Stomach smooth muscle (tissue), 2 donors: ENCODE results near the gene TNNI3.
"Not testable (repeated sequence)": the region's sequence is repeated elsewhere in the genome, so short reads cannot be mapped to it uniquely, and the experiment has no call there.

Experiments used
- H3K27ac ChIP-seq: one replicate; pipeline ENCODE4 v1.7.0; 2013; ENCODE audit warnings: mild to moderate bottlenecking, low read length, inconsistent platforms
- H3K27me3 ChIP-seq, 2 donors: one replicate each; pipeline ENCODE4 v1.7.0; 2013; ENCODE audit warnings: low read length in 2 of 2; ENCODE audit not compliant: insufficient read depth in 2 of 2, control insufficient read depth in 1 of 2
- H3K36me3 ChIP-seq, 2 donors: one replicate each; pipeline ENCODE4 v1.7.0; 2013; ENCODE audit warnings: low read length in 2 of 2; ENCODE audit not compliant: control insufficient read depth in 2 of 2, insufficient read depth in 2 of 2
- H3K4me1 ChIP-seq: one replicate; pipeline ENCODE4 v1.7.0; 2013; ENCODE audit warnings: low read length; ENCODE audit not compliant: control insufficient read depth, insufficient read depth
- H3K4me3 ChIP-seq, 2 donors: one replicate each; pipeline ENCODE4 v1.7.0; 2013; ENCODE audit warnings: low read length in 2 of 2
- H3K9ac ChIP-seq, 2 donors: one replicate each; pipeline ENCODE4 v1.7.0; 2013; ENCODE audit warnings: low read length in 2 of 2, mild to moderate bottlenecking in 1 of 2
- H3K9me3 ChIP-seq, 2 donors: one replicate each; pipeline ENCODE4 v1.7.0; 2013; ENCODE audit warnings: low read length in 2 of 2; ENCODE audit not compliant: control insufficient read depth in 2 of 2
- donor health status: healthy.
- donor health status: Pancreatic carcinoma.

TNNI3 gene

DNA sequence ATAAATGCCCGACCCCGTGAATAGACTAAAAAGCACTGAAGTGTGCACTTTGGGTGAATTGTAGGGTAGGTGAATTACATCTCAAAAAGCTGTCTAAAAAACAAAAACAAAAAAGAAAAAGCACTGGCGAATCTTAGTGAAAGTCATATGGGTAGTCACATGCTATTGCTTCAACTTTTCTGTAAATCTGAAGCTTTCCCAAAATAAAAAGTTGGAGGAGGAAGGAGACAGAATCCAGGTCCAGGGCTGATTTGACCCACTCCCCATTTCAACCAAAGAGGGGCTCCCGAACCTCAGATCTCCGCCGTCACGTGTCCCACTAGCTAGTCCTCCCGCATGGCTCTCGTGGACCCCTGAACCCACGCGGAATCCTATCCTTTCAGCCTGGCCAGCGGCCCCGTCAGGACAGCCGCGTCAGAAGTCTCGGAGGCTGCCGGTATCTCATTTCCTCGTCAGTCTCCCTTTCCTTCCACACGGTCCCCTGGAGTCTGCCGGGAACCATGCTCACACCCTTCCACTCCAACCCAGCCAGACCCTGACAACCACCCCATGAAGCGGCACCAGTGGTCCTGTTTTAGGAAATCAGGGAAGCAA, 46.2 kb downstream of the TNNI3 start:
- no peaks in the 10 kb centered on the region for H3K9me3 ChIP-seq
- peaks cover 69% of the 10 kb centered on the region for H3K4me1 ChIP-seq
- H3K9ac ChIP-seq: peak overlapping the region; percentile 54 to 60
- peak overlapping the region; percentile 98 for H3K27ac ChIP-seq
- H3K4me3 ChIP-seq: peak overlapping the region in 1 of 2 donors; percentile 59
- peaks cover 0 to 17% of the 10 kb centered on the region in 2 donors for H3K36me3 ChIP-seq
- H3K27me3 ChIP-seq: no peaks in the 10 kb centered on the region

DNA sequence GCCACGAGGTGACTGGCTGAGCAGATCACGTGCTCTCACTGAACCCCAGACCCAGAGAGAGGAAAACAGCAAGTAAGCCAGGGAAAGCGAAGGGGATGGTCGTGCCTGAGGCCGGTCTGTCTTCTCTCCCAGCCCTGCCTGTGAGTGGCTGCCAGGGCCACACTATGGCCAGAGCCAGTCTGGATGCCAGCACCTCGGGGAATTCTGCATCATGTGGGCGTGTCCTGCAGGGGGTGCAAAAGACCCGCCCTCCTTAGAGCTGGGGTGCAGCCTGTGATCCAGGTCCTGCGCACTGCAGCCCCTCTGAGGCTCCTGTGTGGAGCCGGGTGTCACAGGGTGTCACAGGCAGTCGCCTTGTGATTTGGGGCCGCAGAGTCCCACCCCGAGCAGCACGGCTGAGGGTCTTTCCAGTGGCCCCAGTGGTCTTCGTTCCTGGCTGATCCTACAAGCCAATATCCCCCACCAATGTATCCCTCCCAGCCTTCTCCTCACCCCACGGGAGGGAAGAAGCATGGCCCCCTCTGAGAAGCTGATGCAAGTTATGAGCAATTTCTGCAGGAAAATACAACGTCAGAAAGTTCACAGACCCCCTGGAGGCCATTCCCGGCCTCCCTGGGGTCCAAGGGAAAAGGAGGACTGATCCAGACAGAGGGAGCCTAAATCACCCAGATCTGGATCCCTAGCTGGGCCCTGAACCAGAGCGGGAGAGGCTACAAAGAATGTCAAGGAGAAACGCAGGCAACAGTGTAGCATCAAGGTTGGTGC, 47.8 kb downstream of the TNNI3 start:
- Histone ChIP-seq H3K36me3 (peaks cover 4 to 30% of the 10 kb centered on the region in 2 donors), H3K4me1 (peaks cover 53% of the 10 kb centered on the region), H3K9ac (no peak overlapping the region), H3K27me3 (no peaks in the 10 kb centered on the region), H3K27ac (peak overlapping the region; percentile 66), H3K4me3 (no peak overlapping the region), H3K9me3 (no peaks in the 10 kb centered on the region)

DNA sequence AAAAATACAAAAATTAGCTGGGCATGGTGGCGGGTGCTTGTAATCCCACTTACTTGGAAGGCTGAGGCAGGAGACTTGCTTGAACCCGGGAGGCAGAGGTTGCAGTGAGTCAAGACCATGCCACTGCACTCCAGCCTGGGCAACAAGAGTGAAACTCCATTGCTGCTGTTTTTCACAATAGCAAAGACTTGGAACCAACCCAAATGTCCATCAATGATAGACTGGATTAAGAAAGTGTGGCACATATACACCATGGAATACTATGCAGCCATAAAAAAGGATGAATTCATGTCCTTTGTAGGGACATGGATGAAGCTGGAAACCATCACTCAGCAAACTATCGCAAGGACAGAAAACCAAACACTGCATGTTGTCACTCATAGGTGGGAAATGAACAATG, 50.3 kb downstream of the TNNI3 start:
- not testable (repeated sequence) for H3K9ac ChIP-seq
- peaks cover 16 to 42% of the 10 kb centered on the region in 2 donors for H3K36me3 ChIP-seq

DNA sequence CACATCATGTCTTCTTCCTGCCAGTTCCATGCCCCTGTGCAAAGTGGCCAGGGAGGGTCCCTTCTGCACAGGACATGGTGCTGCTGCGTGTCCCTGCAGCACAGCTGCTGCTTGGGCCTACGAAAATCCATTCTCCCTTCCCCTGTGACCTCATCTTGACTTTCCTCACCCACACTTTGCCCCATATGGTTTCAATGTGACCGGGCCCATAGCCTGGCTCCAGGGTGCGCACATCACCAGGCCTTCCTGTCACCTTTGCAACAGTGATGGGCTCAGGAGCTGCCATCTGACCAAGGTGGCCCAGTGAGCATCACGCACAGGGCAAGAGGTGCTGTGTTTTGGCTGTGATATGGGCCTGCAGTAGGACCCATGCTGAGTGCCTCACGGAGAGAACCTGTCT, 50.9 kb downstream of the TNNI3 start:
- H3K4me1 ChIP-seq: peaks cover 22% of the 10 kb centered on the region
- H3K9me3 ChIP-seq: peaks cover 0 to 3% of the 10 kb centered on the region in 2 donors
- no peaks in the 10 kb centered on the region for H3K27me3 ChIP-seq
- peaks cover 23 to 44% of the 10 kb centered on the region in 2 donors for H3K36me3 ChIP-seq
- no peak overlapping the region for H3K27ac ChIP-seq
- no peak overlapping the region for H3K9ac ChIP-seq
- H3K4me3 ChIP-seq: no peak overlapping the region

More for the DNA sequence above, 50.3 kb downstream of the TNNI3 start:
- H3K4me1 ChIP-seq: peaks cover 29% of the 10 kb centered on the region
- H3K27ac ChIP-seq, H3K9me3 ChIP-seq, H3K4me3 ChIP-seq, H3K27me3 ChIP-seq: not testable (repeated sequence)

DNA sequence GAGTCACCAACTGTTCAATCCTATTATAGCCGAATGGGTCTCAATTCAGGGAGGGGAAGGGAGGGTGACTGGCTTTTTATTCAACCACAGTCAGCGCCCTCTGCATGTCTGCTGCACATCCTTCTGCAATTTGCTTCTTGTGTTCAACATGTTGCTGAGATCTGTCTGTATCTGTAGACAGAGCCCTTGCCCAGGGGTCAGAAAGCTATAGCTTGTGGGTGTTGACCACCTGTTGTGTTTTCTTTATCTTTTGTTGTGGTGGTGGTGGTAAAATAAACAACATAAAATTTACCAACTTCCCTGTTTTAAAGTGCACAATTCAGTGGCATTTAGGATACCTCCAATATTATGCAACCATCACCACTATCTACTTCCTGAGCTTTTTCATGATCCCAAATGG, 52.3 kb downstream of the TNNI3 start:
- peaks cover 0 to 3% of the 10 kb centered on the region in 2 donors for H3K9me3 ChIP-seq
- H3K36me3 ChIP-seq: peaks cover 33 to 50% of the 10 kb centered on the region in 2 donors
- H3K27me3 ChIP-seq: no peaks in the 10 kb centered on the region

DNA sequence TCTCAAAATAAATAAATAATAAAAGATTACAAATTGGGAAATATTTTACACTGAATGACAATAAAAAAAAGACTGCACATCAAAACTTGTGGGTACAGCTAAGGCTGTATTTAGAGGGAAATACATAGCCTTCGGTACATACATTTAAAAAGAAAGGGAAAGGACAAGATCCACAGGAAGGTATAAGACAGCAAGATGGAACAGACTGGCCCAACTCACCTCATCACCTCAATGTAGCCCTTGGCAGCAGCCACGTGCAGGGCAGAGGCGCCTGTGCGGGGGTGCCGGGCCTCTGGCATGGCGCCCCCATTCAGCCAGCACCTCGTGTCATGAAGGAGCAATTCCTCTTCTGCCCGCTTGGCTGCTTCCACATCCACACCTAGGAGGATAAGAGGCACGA, 54.3 kb downstream of the TNNI3 start:
- H3K9me3 ChIP-seq: peaks cover 0 to 3% of the 10 kb centered on the region in 2 donors
- peaks cover 38 to 51% of the 10 kb centered on the region in 2 donors for H3K36me3 ChIP-seq

More for the DNA sequence above, 52.3 kb downstream of the TNNI3 start:
- no peak overlapping the region for H3K27ac ChIP-seq
- no peak overlapping the region for H3K9ac ChIP-seq
- no peak overlapping the region for H3K4me3 ChIP-seq
- H3K4me1 ChIP-seq: peaks cover 12% of the 10 kb centered on the region

More for the DNA sequence above, 54.3 kb downstream of the TNNI3 start:
- H3K9ac ChIP-seq: no peak overlapping the region
- H3K27me3 ChIP-seq: no peaks in the 10 kb centered on the region
- no peak overlapping the region for H3K27ac ChIP-seq
- peaks cover 13% of the 10 kb centered on the region for H3K4me1 ChIP-seq
- no peak overlapping the region for H3K4me3 ChIP-seq
